ENCODE data around the gene BBIP1.

DNA sequence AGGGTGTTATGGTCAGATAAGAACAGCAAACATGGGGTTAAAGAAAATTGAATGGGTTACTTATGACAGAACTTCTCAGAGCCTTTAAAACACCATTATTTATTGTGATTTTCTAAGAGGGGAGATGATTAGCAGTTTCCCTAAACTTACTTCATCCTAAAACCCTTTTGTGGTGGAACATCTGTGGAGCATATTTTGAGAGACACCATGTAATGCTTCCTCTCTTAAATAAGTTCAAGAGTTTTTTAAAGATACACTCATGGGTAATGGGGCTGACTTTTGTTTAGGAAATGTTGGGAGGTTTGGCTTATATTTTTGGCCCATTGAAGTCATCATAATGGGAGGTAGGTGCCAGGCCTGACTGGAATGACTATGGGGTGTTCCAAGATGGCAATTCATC, 55.6 kb downstream of the BBIP1 start:
- TF ChIP-seq, protein P1, sequence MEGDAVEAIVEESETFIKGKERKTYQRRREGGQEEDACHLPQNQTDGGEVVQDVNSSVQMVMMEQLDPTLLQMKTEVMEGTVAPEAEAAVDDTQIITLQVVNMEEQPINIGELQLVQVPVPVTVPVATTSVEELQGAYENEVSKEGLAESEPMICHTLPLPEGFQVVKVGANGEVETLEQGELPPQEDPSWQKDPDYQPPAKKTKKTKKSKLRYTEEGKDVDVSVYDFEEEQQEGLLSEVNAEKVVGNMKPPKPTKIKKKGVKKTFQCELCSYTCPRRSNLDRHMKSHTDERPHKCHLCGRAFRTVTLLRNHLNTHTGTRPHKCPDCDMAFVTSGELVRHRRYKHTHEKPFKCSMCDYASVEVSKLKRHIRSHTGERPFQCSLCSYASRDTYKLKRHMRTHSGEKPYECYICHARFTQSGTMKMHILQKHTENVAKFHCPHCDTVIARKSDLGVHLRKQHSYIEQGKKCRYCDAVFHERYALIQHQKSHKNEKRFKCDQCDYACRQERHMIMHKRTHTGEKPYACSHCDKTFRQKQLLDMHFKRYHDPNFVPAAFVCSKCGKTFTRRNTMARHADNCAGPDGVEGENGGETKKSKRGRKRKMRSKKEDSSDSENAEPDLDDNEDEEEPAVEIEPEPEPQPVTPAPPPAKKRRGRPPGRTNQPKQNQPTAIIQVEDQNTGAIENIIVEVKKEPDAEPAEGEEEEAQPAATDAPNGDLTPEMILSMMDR (IDR thresholded peaks at IDR 0.05), result no peak
- TF ChIP-seq POLR2A (IDR thresholded peaks at IDR 0.05), result no peak

Data from esophagus squamous epithelium (tissue), 4 donors.